M059J (cell line): Measurements from ENCODE around the gene FUCA1. TPM values are rescaled to one million over a fixed set of nuclear protein-coding genes. Genes with fewer than 3 reads are reported as not detected.
"Not testable (repeated sequence)": the region's sequence is repeated elsewhere in the genome, so short reads cannot be mapped to it uniquely, and the experiment has no call there.

ENCODE experiments used
- DNase-seq: peaks from one replicate; pipeline ENCODE4 v3.0.0-alpha.2; 2012; ENCODE audit warnings: low read depth
- total RNA-seq: library from RNA; depleted of rRNA; stranded (reverse); fragments of >200 nt; shearing (Covaris generic); gene quantifications from 2 replicates; pipeline ENCODE4 v1.2.3, GENCODE V29; 2014; rRNA removed

Gene FUCA1
- 65.9 and 67.4 TPM in 2 replicates for total RNA-seq

GRCh38 chr1:23867895-23868556 lies at the start of gene FUCA1:
Gene FUCA1 (minus strand): TSS chr1:23868290. CDS start chr1:23868286, 4 bp downstream.
- DNase-seq, result peak; percentile 91

- DNase-seq, result peak; percentile 81
Measured at GRCh38 chr1:23916209-23917131, 48.4 kb upstream of the FUCA1 start.

- no peak for DNase-seq
Measured at GRCh38 chr1:23915466-23915865, 47.4 kb upstream of the FUCA1 start.

- no peak for DNase-seq
Measured at GRCh38 chr1:23914921-23915320, 46.8 kb upstream of the FUCA1 start.

GRCh38 chr1:23913212-23913880 lies 45.3 kb upstream of the FUCA1 start, which contains the start of gene CNR2:
Gene CNR2 (minus strand): TSS chr1:23913362. CDS start chr1:23875617, 37,745 bp downstream.
- no peak for DNase-seq

- DNase-seq, result no peak
Measured at GRCh38 chr1:23911921-23912320, 43.8 kb upstream of the FUCA1 start.

GRCh38 chr1:23910553-23911246 lies 42.6 kb upstream of the FUCA1 start:
- no peak for DNase-seq

- DNase-seq, result no peak
Measured at GRCh38 chr1:23910144-23910543, 42.1 kb upstream of the FUCA1 start.

- DNase-seq, result no peak
Measured at GRCh38 chr1:23909412-23909811, 41.3 kb upstream of the FUCA1 start.

- DNase-seq, result no peak
Measured at GRCh38 chr1:23908453-23909341, 40.6 kb upstream of the FUCA1 start.

- no peak for DNase-seq
Measured at GRCh38 chr1:23906731-23907130, 38.6 kb upstream of the FUCA1 start.

GRCh38 chr1:23905461-23906025 lies 37.5 kb upstream of the FUCA1 start:
- DNase-seq, result peak; percentile 48

- peak; percentile 81 for DNase-seq
Measured at GRCh38 chr1:23904748-23905357, 36.8 kb upstream of the FUCA1 start.

GRCh38 chr1:23903754-23904153 lies 35.7 kb upstream of the FUCA1 start:
- DNase-seq, result no peak

- no peak for DNase-seq
Measured at GRCh38 chr1:23902321-23903278, 34.5 kb upstream of the FUCA1 start.

- DNase-seq, result not testable (repeated sequence)
Measured at GRCh38 chr1:23900017-23900416, 31.9 kb upstream of the FUCA1 start.

- DNase-seq, result peak; percentile 46
Measured at GRCh38 chr1:23899070-23899469, 31.0 kb upstream of the FUCA1 start.

- DNase-seq, result no peak
Measured at GRCh38 chr1:23897083-23897482, 29.0 kb upstream of the FUCA1 start.

- no peak for DNase-seq
Measured at GRCh38 chr1:23896491-23896890, 28.4 kb upstream of the FUCA1 start.
